GM23338 (cell line): Measurements from ENCODE around the gene TRAPPC4.

Source experiments
- CREB1 ChIP-seq: fragments of 250-450 bp; sonication (Bioruptor Pico); IDR thresholded peaks from 2 replicates; pipeline ENCODE4 v1.5.0; 2020; ENCODE audit warnings: low read depth, mild to moderate bottlenecking, moderate library complexity
- CTCF ChIP-seq, 2 experiments: fragments of 200-600 bp in 1 of 2; sonication (generic) in 1 of 2; conservative IDR thresholded peaks; 2 replicates each; pipeline versions ENCODE4 v1.5.1 to v1.6.1; 2016 to 2017; ENCODE audit warnings: antibody characterized with exemption in 2 of 2, low read depth in 2 of 2, mild to moderate bottlenecking in 2 of 2, moderate library complexity in 1 of 2
- ETS1 ChIP-seq: IDR thresholded peaks from 2 replicates; pipeline ENCODE4 v1.6.1; 2016; ENCODE audit warnings: antibody characterized with exemption
- EZH2 ChIP-seq: fragments of 200-600 bp; sonication (generic); IDR thresholded peaks from one replicate; pipeline ENCODE4 v1.8.0; 2017; ENCODE audit warnings: antibody characterized with exemption, mild to moderate bottlenecking, low read depth; ENCODE audit not compliant: unreplicated experiment
- POLR2AphosphoS5 ChIP-seq: IDR thresholded peaks from 2 replicates; pipeline ENCODE4 v1.6.1; 2016; ENCODE audit warnings: antibody characterized with exemption, low read depth
- ZNF114 ChIP-seq: fragments of 250-450 bp; sonication (Bioruptor Pico); IDR thresholded peaks from 2 replicates; pipeline ENCODE4 v1.5.0; 2020; ENCODE audit warnings: mild to moderate bottlenecking, moderate library complexity

GRCh38 chr11:118971646-118972045 lies 46.9 kb upstream of the TRAPPC4 start, which contains the start of gene FOXR1:
- TF ChIP-seq CTCF (conservative IDR thresholded peaks at IDR 0.05; ENCODE audit: low read depth in 2 of 2) = no peak
- no peak for TF ChIP-seq POLR2AphosphoS5
- TF ChIP-seq EZH2 = no peak
- no peak for TF ChIP-seq ETS1
- TF ChIP-seq CREB1 (CRISPR knock-in tag) = no peak
- no peak for TF ChIP-seq ZNF114
